Measurements from ENCODE around the gene CD300LF. TPM values are rescaled to one million over a fixed set of nuclear protein-coding genes. Genes with fewer than 3 reads are reported as not detected.

Gene CD300LF
- total RNA-seq, 1 experiment from 2014 or later = not detected

- TF ChIP-seq MYBL2 (CRISPR knock-in tag; IDR thresholded peaks at IDR 0.05) (peak; percentile 99), USF1 (CRISPR knock-in tag; IDR thresholded peaks at IDR 0.05) (peak; percentile 94), GTF2I (CRISPR knock-in tag; conservative IDR thresholded peaks at IDR 0.05) (no peak), CBFB (CRISPR knock-in tag; IDR thresholded peaks at IDR 0.05; ENCODE audit: low read depth) (peak; percentile 100), NR1H2 (CRISPR knock-in tag; IDR thresholded peaks at IDR 0.05) (peak; percentile 96), ZNF281 (CRISPR knock-in tag; IDR thresholded peaks at IDR 0.05) (peak; percentile 100), SP1 (CRISPR knock-in tag; conservative IDR thresholded peaks at IDR 0.05) (peak; percentile 97), ATF2 (CRISPR knock-in tag; IDR thresholded peaks at IDR 0.05; ENCODE audit: borderline replicate concordance, low read depth) (peak; percentile 95), ZNF512 (CRISPR knock-in tag; IDR thresholded peaks at IDR 0.05; ENCODE audit: borderline replicate concordance) (peak; percentile 98), FOXK1 (CRISPR knock-in tag; IDR thresholded peaks at IDR 0.05) (peak; percentile 99), ZNF219 (CRISPR knock-in tag; IDR thresholded peaks at IDR 0.05; ENCODE audit: borderline replicate concordance) (peak; percentile 99), ZNF232 (CRISPR knock-in tag; IDR thresholded peaks at IDR 0.05) (peak; percentile 100), JAZF1 (CRISPR knock-in tag; IDR thresholded peaks at IDR 0.05) (no peak), NR3C1 (CRISPR knock-in tag; conservative IDR thresholded peaks at IDR 0.05; ENCODE audit: low read depth) (peak; percentile 100), MLX (CRISPR knock-in tag; IDR thresholded peaks at IDR 0.05) (peak; percentile 99), PRRX2 (CRISPR knock-in tag; IDR thresholded peaks at IDR 0.05) (peak; percentile 93; the same call in 1 of the 2 replicates)
- TF ChIP-seq, protein P1, sequence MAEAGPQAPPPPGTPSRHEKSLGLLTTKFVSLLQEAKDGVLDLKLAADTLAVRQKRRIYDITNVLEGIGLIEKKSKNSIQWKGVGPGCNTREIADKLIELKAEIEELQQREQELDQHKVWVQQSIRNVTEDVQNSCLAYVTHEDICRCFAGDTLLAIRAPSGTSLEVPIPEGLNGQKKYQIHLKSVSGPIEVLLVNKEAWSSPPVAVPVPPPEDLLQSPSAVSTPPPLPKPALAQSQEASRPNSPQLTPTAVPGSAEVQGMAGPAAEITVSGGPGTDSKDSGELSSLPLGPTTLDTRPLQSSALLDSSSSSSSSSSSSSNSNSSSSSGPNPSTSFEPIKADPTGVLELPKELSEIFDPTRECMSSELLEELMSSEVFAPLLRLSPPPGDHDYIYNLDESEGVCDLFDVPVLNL (CRISPR knock-in tag; IDR thresholded peaks at IDR 0.05; ENCODE audit: borderline replicate concordance, low read depth) = peak; percentile 99
- TF ChIP-seq, protein P2, sequence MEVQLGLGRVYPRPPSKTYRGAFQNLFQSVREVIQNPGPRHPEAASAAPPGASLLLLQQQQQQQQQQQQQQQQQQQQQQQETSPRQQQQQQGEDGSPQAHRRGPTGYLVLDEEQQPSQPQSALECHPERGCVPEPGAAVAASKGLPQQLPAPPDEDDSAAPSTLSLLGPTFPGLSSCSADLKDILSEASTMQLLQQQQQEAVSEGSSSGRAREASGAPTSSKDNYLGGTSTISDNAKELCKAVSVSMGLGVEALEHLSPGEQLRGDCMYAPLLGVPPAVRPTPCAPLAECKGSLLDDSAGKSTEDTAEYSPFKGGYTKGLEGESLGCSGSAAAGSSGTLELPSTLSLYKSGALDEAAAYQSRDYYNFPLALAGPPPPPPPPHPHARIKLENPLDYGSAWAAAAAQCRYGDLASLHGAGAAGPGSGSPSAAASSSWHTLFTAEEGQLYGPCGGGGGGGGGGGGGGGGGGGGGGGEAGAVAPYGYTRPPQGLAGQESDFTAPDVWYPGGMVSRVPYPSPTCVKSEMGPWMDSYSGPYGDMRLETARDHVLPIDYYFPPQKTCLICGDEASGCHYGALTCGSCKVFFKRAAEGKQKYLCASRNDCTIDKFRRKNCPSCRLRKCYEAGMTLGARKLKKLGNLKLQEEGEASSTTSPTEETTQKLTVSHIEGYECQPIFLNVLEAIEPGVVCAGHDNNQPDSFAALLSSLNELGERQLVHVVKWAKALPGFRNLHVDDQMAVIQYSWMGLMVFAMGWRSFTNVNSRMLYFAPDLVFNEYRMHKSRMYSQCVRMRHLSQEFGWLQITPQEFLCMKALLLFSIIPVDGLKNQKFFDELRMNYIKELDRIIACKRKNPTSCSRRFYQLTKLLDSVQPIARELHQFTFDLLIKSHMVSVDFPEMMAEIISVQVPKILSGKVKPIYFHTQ (CRISPR knock-in tag; IDR thresholded peaks at IDR 0.05) = no peak
- TF ChIP-seq, protein P3, sequence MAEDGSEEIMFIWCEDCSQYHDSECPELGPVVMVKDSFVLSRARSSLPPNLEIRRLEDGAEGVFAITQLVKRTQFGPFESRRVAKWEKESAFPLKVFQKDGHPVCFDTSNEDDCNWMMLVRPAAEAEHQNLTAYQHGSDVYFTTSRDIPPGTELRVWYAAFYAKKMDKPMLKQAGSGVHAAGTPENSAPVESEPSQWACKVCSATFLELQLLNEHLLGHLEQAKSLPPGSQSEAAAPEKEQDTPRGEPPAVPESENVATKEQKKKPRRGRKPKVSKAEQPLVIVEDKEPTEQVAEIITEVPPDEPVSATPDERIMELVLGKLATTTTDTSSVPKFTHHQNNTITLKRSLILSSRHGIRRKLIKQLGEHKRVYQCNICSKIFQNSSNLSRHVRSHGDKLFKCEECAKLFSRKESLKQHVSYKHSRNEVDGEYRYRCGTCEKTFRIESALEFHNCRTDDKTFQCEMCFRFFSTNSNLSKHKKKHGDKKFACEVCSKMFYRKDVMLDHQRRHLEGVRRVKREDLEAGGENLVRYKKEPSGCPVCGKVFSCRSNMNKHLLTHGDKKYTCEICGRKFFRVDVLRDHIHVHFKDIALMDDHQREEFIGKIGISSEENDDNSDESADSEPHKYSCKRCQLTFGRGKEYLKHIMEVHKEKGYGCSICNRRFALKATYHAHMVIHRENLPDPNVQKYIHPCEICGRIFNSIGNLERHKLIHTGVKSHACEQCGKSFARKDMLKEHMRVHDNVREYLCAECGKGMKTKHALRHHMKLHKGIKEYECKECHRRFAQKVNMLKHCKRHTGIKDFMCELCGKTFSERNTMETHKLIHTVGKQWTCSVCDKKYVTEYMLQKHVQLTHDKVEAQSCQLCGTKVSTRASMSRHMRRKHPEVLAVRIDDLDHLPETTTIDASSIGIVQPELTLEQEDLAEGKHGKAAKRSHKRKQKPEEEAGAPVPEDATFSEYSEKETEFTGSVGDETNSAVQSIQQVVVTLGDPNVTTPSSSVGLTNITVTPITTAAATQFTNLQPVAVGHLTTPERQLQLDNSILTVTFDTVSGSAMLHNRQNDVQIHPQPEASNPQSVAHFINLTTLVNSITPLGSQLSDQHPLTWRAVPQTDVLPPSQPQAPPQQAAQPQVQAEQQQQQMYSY (CRISPR knock-in tag; IDR thresholded peaks at IDR 0.05) = peak; percentile 81
- TF ChIP-seq, protein P4, sequence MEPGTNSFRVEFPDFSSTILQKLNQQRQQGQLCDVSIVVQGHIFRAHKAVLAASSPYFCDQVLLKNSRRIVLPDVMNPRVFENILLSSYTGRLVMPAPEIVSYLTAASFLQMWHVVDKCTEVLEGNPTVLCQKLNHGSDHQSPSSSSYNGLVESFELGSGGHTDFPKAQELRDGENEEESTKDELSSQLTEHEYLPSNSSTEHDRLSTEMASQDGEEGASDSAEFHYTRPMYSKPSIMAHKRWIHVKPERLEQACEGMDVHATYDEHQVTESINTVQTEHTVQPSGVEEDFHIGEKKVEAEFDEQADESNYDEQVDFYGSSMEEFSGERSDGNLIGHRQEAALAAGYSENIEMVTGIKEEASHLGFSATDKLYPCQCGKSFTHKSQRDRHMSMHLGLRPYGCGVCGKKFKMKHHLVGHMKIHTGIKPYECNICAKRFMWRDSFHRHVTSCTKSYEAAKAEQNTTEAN (CRISPR knock-in tag; IDR thresholded peaks at IDR 0.05) = peak; percentile 99
- TF ChIP-seq, protein P5, sequence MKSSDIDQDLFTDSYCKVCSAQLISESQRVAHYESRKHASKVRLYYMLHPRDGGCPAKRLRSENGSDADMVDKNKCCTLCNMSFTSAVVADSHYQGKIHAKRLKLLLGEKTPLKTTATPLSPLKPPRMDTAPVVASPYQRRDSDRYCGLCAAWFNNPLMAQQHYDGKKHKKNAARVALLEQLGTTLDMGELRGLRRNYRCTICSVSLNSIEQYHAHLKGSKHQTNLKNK (CRISPR knock-in tag; IDR thresholded peaks at IDR 0.05) = no peak
Measured at GRCh38 chr17:74671031-74671771, 41.5 kb downstream of the CD300LF start (continued).
